DMS53 treated with DMSO at 0.1 percent for 48 hours (cell line): ENCODE measurements around the gene HAPLN1.

Experiments
- DNase-seq: peaks from one replicate; lab custom pipeline; 2025; ENCODE audit not compliant: unreplicated experiment; lab: John Stamatoyannopoulos, UW

Gene HAPLN1

DNA sequence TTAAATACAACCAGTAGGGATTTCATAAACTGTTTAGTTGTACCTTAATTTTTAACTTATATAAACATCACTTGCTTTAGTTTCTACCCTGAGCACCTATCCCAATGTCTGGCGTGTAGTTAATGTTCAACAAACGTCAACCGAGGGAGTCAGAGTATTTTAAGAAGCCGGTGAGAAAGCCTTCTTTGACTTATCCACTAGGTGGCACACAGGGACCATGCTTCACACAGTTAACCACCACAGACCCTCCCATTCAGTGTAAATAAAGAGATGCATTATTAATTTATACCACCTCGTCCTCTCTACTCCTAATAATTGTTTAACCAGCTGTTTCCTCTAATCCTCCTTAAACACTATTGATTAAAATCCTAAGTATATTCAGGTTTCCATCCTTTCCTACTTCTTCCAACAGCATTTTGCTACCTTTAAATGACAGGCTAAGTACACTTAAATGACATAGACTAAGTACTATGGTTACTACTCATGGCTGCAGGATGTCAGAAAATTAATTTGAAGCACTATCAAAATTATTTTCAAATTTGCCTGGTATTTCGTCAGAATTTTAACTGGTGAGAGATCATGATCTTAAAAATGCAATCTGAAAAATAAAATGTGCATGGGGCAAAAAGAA is 2.3 kb downstream of the HAPLN1 start:
- DNase-seq: peak; percentile 85

DNA sequence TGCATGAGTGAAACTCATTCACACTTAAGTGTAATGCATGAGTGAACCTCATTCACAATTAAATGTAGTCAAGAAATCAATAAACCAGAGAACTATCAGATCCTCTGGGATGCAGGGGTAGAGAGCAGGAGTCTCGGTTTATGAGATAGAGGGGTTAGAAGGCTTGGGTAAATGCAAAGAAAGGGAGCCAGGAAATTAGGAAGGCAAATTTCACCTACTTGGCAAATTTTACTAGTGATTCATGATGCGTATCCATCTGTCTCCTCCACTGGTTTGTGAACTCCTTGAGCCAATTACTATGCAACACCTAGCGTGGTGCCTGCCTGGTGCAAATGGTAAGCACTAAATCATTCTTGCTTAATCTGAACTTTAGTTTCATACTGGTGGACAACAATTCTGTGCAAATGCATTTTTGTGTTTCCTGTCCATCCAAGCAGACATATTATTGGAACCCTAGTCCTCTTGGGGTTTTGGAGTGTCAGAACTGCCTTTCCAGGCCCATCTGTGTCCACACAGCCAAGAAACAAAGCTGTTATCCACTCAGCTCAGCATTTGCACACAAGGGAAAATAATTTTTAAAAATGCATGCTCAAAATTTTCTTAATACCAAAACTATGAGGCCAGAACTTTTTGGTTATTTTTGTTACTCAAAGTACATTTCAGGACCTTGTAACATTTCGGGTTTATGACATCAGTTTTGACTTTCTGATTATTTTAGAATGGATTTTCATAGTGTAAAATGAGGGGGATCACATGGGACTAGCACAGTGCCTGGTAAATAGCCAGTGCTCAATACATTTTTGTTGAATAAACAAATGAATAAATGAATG is 5.2 kb downstream of the HAPLN1 start:
- DNase-seq: no peak

DNA sequence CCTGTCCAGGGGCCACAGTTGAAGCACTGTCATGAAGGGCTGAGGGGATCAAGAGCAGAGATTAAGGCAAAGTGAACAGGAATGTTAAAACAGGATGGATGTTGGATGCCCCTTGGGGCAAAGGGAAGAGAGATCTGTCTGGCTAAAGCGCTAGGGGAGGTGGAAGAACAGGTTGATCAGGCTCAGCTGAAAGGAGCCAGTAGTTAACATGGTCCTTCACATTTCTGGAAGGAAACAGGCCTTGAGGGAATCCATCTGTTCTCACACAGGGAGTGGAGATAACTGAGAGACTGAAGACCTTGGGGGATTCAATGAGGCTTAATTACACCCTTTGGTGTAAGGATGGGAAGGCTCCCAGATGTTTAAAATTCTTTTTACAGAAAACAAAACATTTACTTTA is 5.8 kb downstream of the HAPLN1 start:
- DNase-seq: peak; percentile 60

DNA sequence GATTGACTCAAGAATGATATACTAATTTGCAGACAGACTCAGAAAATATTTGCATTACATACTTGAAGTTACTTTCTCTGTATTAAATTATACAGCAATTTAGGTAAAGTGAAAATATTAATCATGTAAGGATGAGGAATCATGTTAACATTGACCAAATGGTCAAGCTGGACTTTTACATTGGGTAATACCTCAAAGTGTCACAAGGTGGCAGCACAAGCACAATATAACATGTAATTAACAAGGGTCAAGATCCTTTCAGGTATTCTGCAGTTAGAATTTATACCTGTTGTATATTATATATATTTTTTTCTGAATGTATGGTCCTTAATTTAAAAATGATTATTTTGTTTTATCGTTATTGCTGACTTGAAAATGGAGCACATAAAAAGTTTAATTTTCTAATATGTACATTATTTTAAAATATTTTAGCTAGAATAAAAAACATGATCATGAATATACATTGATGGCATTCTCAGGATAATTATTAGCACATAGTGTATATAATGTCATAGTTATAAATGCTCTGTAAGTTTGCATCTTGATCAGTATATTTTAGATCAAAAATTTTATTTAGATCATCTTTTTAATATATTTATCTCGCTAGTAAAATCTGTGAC is 8.6 kb downstream of the HAPLN1 start:
- peak; percentile 50 for DNase-seq

DNA sequence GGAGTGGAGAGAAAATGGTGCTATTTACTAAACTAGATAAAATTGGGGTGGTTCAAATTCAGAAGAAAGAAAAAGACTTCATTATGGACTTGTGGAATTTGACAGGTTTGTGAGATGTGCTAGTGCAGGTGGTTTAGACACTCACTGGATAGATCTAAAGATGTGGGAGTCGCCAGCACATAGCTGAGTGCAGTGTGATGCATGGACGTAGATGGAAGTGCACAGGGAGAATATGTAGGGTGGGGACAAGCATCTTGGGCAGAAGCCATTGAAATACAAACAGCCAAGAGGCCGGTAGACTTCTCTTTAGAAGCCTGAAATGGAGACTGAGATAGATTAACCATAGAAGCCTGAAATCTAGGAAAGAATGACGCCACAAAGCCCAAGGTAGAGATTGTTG is 10.7 kb downstream of the HAPLN1 start:
- no peak for DNase-seq

DNA sequence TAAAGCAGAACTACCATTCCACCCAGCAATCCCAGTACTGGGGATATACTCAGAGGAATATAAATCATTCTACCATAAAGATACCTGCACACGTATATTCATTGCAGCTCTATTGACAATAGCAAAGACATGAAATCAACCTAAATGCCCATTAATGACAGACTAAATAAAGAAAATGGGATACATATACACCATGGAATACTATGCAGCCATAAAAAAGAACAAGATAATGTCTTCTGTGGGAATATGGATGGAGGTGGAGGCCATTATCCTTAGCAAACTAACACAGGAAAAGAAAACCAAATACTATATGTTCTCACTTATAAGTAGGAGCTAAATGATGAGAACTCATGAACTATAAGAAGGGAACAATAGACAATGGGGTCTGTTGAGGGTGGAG is 12.5 kb downstream of the HAPLN1 start:
- no peak for DNase-seq

DNA sequence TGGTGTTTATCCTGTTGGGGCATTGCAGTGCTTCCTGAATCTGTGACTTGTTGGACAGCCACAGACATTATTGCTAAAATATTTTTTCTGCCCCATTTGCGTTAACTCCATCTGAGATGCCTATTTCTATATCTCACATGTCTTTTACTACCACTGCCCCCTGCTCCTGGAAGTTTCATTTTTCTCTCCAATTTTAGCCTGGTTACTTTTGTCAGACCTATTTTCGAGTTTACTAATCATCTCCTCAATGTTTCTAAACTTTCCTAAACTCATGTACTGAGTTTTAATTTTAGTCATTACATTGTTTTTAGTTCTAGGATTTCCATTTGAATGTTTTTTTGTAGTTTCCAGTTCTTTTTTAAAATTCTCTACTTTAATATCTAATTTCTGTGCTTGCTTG is 17.6 kb downstream of the HAPLN1 start:
- DNase-seq: no peak

DNA sequence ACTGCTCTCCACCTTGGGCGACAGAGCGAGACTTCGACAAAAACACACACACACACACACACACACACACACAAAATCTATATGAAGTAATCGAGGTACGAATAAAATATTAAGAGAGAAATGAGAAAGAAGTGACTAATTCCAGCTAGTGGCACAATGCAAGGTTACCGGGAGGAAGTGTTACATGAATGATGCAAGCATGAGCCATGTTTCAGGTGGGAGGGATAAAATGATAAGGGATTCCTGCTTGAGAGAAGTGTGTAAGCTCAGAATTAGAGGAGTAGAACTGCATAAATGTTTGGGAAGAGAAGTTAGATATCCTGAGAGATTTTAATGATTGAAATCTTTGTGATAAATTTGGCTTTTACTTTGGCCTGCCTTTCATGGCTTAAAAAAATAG is 18.8 kb downstream of the HAPLN1 start:
- no peak for DNase-seq

DNA sequence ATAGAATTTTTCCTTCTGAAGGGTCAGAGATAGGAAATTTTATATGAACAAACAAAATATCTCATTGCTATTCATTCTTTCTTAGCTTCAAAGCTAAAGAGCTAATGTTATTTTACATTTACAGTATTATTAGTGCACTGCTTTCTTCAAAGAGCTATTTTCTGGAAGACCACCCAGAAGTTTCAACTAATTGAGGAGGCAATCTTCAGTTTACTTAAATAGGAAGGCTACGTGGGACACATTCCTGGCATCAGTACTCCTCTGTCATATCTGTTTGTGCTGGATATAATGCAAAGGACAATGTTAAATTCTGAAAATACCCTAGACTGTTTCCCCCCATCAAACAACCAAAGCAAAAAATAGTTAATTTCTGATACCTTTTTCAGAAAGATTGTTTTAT is 30.8 kb downstream of the HAPLN1 start:
- DNase-seq: no peak

DNA sequence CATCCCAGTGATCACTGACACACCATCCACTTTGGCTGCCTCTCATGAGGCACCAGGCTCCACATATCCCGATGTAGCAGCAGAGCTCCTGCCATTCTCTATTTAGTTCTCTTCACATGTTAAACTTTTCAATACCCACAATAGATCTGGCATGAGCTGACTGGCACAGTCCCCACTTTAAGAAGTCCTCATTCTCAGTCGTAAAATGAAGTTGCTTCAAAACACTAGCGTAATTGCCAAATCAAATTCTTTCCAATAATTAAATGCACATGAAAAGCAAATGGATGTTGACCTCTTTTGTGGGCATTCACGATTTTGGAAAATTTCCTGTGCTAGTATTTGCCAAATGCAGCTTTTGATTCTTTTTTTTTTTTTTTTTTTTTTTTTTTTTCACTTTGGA is 32.4 kb downstream of the HAPLN1 start:
- DNase-seq: no peak

DNA sequence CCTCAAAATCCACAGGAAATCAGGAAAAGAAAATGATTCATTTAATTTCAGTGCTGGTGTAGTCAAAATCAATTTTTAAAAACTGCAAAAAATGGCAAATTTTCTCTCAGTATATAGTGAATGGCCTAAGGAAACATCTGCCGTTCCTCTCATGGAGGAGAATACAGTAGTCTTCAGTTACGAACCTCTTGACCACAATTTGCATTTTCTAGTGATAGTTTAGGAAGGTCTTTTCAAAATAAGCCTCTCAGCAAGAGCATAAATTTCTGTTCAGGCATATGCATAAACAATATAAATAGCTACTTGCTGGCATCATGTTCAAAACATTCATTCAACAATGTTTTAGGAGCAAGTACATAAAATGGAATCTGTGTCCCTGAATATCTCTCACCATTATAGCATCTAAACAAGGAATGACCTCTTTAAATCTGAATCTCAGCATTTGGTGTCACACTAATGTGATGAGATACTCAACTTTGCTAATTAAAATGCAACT is 33.5 kb downstream of the HAPLN1 start:
- DNase-seq: no peak

DNA sequence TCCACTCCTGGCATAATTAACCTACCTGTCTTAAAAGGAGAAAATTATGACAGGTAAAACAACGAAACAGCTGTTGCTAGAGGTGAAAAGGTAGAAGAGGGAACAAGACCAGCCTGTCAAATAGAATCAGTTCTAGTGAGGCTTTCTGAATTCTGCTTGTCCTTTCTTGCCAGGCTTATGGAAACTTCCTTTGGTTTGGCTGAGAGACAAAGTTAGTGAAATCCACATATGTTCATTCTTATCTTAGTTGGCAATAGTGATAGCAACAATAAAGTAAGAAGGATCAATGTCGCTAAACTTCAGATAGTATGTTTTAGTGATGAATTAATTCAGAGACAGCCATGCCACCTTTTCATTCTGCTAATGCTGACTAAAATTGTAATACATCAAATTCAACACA is 34.4 kb downstream of the HAPLN1 start:
- DNase-seq: no peak

DNA sequence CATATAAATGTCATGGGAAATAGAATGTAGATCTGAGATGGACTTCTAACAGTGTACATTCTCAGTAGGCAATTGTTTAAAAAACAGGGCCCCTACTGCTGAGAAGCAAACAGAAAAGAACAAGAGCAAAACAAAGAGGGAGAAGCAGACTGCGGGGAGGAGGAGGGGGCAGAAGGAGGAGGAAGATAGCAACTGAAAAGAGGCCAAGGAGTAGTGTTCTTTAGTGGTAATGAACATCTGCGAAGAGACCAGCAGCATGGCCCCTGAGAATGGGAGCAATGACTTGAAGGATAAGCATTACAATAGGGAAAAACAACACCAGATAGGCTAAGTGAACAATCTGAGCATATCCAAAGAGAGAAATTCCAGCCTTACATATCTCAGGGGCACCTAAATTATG is 36.8 kb downstream of the HAPLN1 start:
- no peak for DNase-seq

DNA sequence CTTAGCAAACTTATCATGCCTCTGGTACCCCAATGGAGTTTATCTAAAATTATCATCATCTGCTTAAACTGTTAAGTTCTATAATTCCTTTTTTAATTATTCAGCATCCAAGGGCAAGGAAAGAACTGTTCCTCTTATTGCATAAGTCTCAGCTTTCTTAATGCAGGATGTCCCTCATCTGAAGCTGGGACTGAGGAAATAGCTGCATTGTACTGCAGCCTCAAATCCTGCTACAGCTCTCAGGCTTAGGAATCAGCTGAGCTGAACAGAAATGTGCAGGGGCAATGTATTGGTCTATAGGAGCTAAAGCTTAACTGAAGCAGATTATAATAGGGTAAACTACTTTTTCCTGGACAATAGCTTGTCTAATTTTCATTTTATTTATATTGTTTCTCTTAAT is 48.0 kb downstream of the HAPLN1 start:
- DNase-seq: no peak

DNA sequence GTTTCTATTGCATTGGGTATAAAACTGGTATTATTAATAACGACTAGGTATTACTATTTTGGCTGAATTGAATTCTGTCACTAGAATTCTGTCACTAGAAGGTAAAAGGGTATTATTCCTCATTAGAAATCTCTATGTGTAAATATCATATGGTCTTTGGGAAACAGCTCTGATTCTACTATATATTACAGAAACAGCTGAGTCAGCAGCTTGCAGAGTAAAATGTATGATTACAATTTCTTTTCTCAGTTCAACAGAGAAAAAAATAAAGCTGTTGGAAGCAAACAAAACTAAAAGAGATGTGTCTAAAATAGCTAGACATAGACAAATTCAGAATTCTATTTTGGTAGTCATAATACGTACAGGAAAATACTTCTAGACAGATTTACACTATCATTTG is 48.5 kb downstream of the HAPLN1 start:
- DNase-seq: no peak

DNA sequence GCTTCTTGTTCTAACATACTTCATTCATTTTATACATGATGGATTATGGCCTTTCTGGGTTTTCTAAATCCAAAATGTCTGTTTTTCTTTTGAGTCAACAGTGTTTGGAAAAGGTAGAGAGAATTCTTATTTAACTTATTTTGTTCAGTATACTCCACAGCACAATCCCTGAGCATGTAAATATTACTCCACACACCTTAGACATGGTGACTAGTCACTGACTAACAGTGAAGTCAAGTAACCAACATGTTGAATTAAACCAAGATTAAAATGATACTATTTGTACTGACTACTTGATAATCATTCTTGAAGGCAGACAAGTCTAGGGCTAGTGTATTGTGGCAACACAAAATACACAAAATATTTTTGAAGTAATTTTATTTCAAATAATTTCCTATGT is 55.0 kb downstream of the HAPLN1 start:
- no peak for DNase-seq

DNA sequence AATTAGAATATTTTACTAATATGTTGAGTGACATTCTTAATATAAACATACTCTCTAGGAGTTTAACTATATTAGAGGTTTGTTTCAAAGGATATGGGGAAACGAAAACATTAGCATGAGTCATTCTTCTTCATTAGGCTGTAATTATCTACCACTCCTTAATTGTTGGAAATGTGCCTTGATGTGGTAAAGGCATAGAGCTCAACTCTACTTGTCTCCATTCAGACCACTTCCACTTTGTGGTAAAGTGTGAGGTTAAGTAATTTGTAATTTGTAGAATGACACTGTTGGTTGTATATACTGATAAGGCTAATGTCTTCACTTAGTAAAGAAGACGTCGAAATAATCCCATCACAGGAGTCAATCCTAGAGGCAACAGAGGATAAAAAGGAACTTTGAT is 58.1 kb downstream of the HAPLN1 start:
- no peak for DNase-seq

DNA sequence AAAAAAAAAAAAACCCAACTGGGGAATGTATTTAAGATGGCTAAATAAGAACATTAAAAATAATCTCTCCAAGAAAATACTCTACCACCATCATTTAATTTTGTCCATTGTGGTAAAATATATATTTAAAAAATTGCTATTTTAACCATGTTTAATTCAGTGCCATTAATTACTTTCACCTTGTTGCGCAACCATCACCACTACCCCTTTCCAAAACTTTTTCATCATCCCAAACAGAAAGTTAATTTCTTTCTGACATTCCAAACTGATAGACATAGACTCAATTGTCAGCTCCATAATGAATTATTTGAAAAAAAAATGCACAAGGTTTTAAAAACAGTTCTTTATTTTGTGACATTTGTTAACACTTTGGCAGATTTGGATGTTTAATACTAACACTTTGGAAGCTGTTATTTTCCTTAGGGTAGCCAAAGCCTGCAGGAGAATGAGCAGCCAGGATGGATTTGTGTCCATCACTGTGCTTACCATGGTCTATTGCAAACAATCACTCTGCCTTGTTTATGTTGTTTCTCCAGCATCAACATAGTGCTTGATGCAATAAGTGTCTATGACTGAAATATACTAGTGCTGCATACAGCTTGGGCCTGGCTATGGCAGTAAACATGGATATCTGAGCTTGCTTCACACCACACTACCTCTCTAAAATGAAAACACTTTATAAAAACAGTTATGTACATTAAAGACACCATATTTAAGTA is 62.7 kb downstream of the HAPLN1 start:
- DNase-seq: no peak

DNA sequence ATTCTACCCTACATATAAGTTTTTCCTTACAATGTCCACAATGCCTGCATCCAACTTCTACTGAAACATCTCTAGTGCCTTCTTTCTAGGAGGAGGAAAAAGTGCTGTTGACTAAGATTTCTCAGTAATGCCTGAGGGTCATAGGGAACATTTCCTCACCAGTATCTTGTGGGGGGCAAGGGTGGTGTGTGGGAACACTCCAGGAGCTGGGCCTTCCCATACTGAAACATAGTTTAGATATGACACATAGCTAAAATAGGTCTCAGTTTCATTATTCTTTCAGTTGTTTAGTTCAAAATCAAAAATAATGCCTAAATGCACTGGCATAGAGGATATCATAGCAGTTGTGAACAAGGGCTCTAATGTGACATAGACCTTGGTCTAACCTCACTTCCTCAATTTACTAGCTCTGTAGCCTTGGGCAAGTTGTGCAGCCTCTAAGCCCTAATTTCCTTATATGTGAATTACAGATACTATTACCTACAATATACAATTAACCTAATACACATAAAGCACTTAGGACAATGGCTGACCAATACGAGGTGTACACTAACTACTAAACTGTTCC is 66.1 kb downstream of the HAPLN1 start:
- no peak for DNase-seq

DNA sequence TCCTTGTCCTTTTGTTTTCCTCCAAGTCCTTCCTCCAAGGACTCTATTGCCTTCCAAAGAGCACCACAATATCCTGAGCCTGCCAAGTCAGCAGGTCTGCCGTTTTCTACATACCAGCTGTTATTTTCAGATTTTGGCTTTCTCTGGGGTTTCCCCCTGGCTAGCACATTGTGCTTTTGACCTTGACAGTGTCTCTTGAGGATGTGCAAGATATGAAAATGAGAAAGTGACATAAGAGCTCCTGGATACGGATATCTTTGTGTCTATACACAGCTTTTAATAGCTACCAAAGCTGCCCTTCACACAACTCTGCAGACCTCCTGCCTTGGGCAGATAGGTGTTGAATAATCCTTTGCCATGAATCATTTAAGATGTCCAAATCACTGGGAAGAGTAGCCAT is 67.0 kb downstream of the HAPLN1 start:
- no peak for DNase-seq

DNA sequence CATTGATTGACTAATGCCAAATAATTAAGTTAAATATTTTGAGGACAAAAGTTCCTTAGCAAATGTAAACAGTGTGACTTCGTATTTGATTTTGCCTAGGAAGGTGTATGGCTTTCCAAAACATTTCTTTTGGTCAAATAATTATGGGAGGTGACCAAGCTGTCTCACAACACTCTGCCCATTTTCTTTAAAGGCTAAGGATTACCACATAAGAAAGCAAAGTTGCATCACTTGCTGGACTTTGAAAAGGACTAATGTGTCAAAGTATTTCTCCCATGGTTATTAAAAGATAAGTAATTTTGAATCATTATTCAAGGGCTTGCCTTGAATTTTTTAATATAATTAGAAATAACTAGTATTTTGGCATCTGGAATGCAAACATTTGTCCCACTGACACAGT is 74.7 kb downstream of the HAPLN1 start:
- DNase-seq: no peak
